HCT116 (cell line): ENCODE results near the gene BRSK1. TPM values are rescaled to one million over a fixed set of nuclear protein-coding genes. Genes with fewer than 3 reads are reported as not detected.

Experiments used
- ATAC-seq: fragments of 200-7000 bp; cut with Tn5 transposase; 2 replicates; pipeline ENCODE4 v1.9.1; 2020; ENCODE audit warnings: mild to moderate bottlenecking, moderate library complexity
- BruUV-seq: library from RNA; stranded (reverse); fragments of 400-500 nt; replicated peaks from 2 replicates; lab custom pipeline; 2021; lab: Mats Ljungman, UMichigan
- CTCF ChIA-PET: fragments of 300-600 bp; sonication (Branson Sonifier 250); formaldehyde crosslinking; loops from one replicate; lab custom pipeline; 2021; ENCODE audit warnings: antibody characterized with exemption; lab: Charles Lee
- POLR2A ChIA-PET: fragments of 300-600, 350-600 bp; sonication (Branson Sonifier 250); formaldehyde crosslinking; loops from one replicate; lab custom pipeline; 2021; ENCODE audit warnings: antibody characterized with exemption; lab: Charles Lee
- RAD21 ChIA-PET, 2 experiments: fragments of 300-600 bp; sonication (Branson Sonifier 250); formaldehyde crosslinking; loops; one replicate each; lab custom pipeline; 2023; ENCODE audit warnings: low total read pairs in 2 of 2; ENCODE audit not compliant: uncharacterized antibody in 2 of 2, unreplicated experiment in 2 of 2, low non-redundant PET in 1 of 2; lab: Charles Lee
- DNase-seq: peaks from one replicate; pipeline ENCODE4 v3.0.0-alpha.2; 2010; ENCODE audit warnings: low read depth, low spot score
- H2AFZ ChIP-seq: fragments of 200-600 bp; shearing (Covaris generic), sonication (generic); 2 replicates; pipeline ENCODE4 v1.6.1; 2017; ENCODE audit warnings: low read depth, mixed run types, mixed read lengths, antibody characterized with exemption, low read length; ENCODE audit not compliant: poor library complexity, severe bottlenecking
- H3K27ac ChIP-seq: 2 replicates; pipeline ENCODE4 v1.5.1; 2012; ENCODE audit warnings: low read depth, low read length
- H3K27me3 ChIP-seq: fragments of 200-600 bp; sonication (generic); 2 replicates; pipeline ENCODE4 v1.6.1; 2016; ENCODE audit warnings: mixed run types, low read length, mixed read lengths; ENCODE audit not compliant: insufficient read depth
- H3K36me3 ChIP-seq, 2 experiments: fragments of 200-500 bp in 1 of 2; fragments of 200-600 bp in 1 of 2; sonication (Bioruptor generic) in 1 of 2; sonication (generic) in 1 of 2; 2 replicates each; pipeline versions ENCODE4 v1.5.1 to v1.6.1; 2014 to 2016; ENCODE audit warnings: low read length in 2 of 2, inconsistent platforms in 1 of 2, mixed read lengths in 1 of 2, mixed run types in 1 of 2; ENCODE audit not compliant: insufficient read depth in 2 of 2, control insufficient read depth in 1 of 2
- H3K4me1 ChIP-seq, 2 experiments: fragments of 200-600 bp in 1 of 2; sonication (generic) in 1 of 2; 2 replicates each; pipeline versions ENCODE4 v1.5.1 to v1.6.1; 2012 to 2017; ENCODE audit warnings: low read length in 2 of 2, inconsistent platforms in 1 of 2, mild to moderate bottlenecking in 1 of 2, mixed read lengths in 1 of 2, mixed run types in 1 of 2, moderate library complexity in 1 of 2; ENCODE audit not compliant: insufficient read depth in 2 of 2, control insufficient read depth in 1 of 2
- H3K4me2 ChIP-seq: fragments of 200-600 bp; sonication (generic); 2 replicates; pipeline ENCODE4 v1.6.1; 2017; ENCODE audit warnings: mixed run types, low read length, mixed read lengths
- H3K4me3 ChIP-seq, 2 experiments: fragments of 200-600 bp in 1 of 2; sonication (generic) in 1 of 2; replicated peaks in 1 of 2; 2 replicates each; pipeline ENCODE4 v1.5.1; 2011 to 2016; ENCODE audit warnings: low read length in 2 of 2, control low read depth in 1 of 2, low read depth in 1 of 2, mild to moderate bottlenecking in 1 of 2, mixed read lengths in 1 of 2, mixed run types in 1 of 2
- H3K79me2 ChIP-seq: fragments of 200-600 bp; sonication (generic); 2 replicates; pipeline ENCODE4 v1.6.1; 2017; ENCODE audit warnings: mild to moderate bottlenecking, mixed run types, low read length, moderate library complexity, mixed read lengths; ENCODE audit not compliant: insufficient read depth
- H3K9ac ChIP-seq: fragments of 200-600 bp; sonication (generic); 2 replicates; pipeline ENCODE4 v1.6.1; 2016; ENCODE audit warnings: low read length, mixed read lengths
- H3K9me2 ChIP-seq: fragments of 200-600 bp; sonication (generic), shearing (Covaris generic); 2 replicates; pipeline ENCODE4 v1.6.1; 2017; ENCODE audit warnings: mixed run types, mild to moderate bottlenecking, moderate library complexity; ENCODE audit not compliant: insufficient read depth
- H3K9me3 ChIP-seq, 2 experiments: fragments of 200-500 bp in 1 of 2; fragments of 200-600 bp in 1 of 2; sonication (Bioruptor generic) in 1 of 2; sonication (generic) in 1 of 2; 2 replicates each; pipeline ENCODE4 v1.6.1; 2014 to 2017; ENCODE audit warnings: low read length in 2 of 2, mixed read lengths in 2 of 2, inconsistent platforms in 1 of 2, low read depth in 1 of 2, mild to moderate bottlenecking in 1 of 2, mixed run types in 1 of 2, moderate library complexity in 1 of 2; ENCODE audit not compliant: control insufficient read depth in 1 of 2, insufficient read depth in 1 of 2
- H4K20me1 ChIP-seq: fragments of 200-600 bp; sonication (generic), shearing (Covaris generic); 2 replicates; pipeline ENCODE4 v1.6.1; 2017; ENCODE audit warnings: mixed run types, mild to moderate bottlenecking, moderate library complexity; ENCODE audit not compliant: insufficient read depth
- FOSL1 ChIP-seq: IDR thresholded peaks from 2 replicates; pipeline ENCODE4 v1.6.1; 2012; ENCODE audit warnings: low read depth
- JUND ChIP-seq: IDR thresholded peaks from 2 replicates; pipeline ENCODE4 v1.6.1; 2012
- SIN3A ChIP-seq: IDR thresholded peaks from 2 replicates; pipeline ENCODE4 v1.6.1; 2012; ENCODE audit warnings: low read depth
- SP1 ChIP-seq: IDR thresholded peaks from 2 replicates; pipeline ENCODE4 v1.6.1; 2012; ENCODE audit warnings: low read depth
- ZFX ChIP-seq: fragments of 450-650 bp; IDR thresholded peaks from 2 replicates; pipeline ENCODE4 v1.6.1; 2017
- ZNF274 ChIP-seq: fragments of 200-500 bp; sonication (Bioruptor generic); IDR thresholded peaks from 2 replicates; pipeline ENCODE4 v1.6.1; 2014; ENCODE audit warnings: mild to moderate bottlenecking, low read depth, low read length, inconsistent platforms
- intact Hi-C: fragments of 100-400 bp; cut with micrococcal nuclease; formaldehyde crosslinking; loops from 2 replicates; pipeline ENCODE4 v1.10.0; 2022
- total RNA-seq: library from RNA; stranded (reverse); gene quantifications from one replicate; pipeline ENCODE4 v1.2.1, GENCODE V29; 2021; ENCODE audit not compliant: unreplicated experiment
- TF ChIP-seq, protein P1 (sequence below), 3 experiments: fragments of 200-600 bp in 1 of 3; sonication (generic) in 1 of 3; IDR thresholded peaks in 2 of 3; conservative IDR thresholded peaks in 1 of 3; 2 replicates each; pipeline ENCODE4 v1.5.1; 2012 to 2017; ENCODE audit warnings: low read depth in 2 of 3, low read length in 2 of 3, antibody characterized with exemption in 1 of 3, borderline replicate concordance in 1 of 3, control low read depth in 1 of 3, mild to moderate bottlenecking in 1 of 3, mixed read lengths in 1 of 3, mixed run types in 1 of 3, moderate library complexity in 1 of 3; ENCODE audit not compliant: insufficient read depth in 1 of 3
- TF ChIP-seq, protein P2 (sequence below): IDR thresholded peaks from 2 replicates; pipeline ENCODE4 v1.6.1; 2012
- TF ChIP-seq, protein P3 (sequence below): IDR thresholded peaks from 2 replicates; pipeline ENCODE4 v1.6.1; 2012
- TF ChIP-seq, protein P4 (sequence below): IDR thresholded peaks from 2 replicates; pipeline ENCODE4 v1.6.1; 2011; ENCODE audit warnings: mild to moderate bottlenecking, low read length, moderate library complexity; ENCODE audit not compliant: insufficient replicate concordance; ENCODE audit errors: extremely low read depth

Gene BRSK1
- total RNA-seq, 1 experiment from 2014 or later, result 33.3 TPM

DNA sequence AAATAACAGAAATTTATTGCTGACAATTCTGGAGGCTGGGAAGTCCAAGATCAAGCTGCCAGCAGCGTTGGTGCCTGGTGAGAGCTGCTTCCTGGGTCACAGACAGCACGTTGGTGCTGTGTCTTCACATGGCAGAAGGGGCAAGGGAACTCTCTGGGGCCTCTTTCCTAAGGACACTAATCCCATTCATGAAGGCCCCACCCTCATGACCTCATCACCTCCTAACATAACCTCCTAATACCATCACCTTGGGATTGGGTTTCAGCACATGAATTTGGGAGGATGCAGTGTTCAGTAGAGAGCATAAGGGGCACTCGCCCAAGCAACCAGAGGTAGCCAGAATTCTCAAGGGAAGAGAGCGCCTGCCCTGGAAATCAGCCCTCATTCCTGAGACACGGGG, 25.7 kb downstream of the BRSK1 start:
- ChIA-PET CTCF (no interaction called here), RAD21 (no interaction called here), POLR2A (no interaction called here)
- Histone ChIP-seq H3K4me1 (no peaks in the 10 kb centered on the region), H4K20me1 (no peaks in the 10 kb centered on the region), H2AFZ (no peak overlapping the region), H3K9me2 (no peaks in the 10 kb centered on the region), H3K36me3 (peaks cover 5 to 8% of the 10 kb centered on the region in 2 experiments; a peak in 3 of 4 replicates), H3K4me2 (no peak overlapping the region), H3K27ac (no peak overlapping the region), H3K4me3 (no peak overlapping the region), H3K9me3 (no peaks in the 10 kb centered on the region), H3K79me2 (no peaks in the 10 kb centered on the region), H3K9ac (no peak overlapping the region), H3K27me3 (no peaks in the 10 kb centered on the region)
- ATAC-seq (no peak), DNase-seq (no peak)
- no TSS peak for BruUV-seq
- TF ChIP-seq JUND (no peak), SP1 (no peak), ZFX (no peak), FOSL1 (no peak), ZNF274 (no peak), SIN3A (no peak)
- TF ChIP-seq, protein P1, sequence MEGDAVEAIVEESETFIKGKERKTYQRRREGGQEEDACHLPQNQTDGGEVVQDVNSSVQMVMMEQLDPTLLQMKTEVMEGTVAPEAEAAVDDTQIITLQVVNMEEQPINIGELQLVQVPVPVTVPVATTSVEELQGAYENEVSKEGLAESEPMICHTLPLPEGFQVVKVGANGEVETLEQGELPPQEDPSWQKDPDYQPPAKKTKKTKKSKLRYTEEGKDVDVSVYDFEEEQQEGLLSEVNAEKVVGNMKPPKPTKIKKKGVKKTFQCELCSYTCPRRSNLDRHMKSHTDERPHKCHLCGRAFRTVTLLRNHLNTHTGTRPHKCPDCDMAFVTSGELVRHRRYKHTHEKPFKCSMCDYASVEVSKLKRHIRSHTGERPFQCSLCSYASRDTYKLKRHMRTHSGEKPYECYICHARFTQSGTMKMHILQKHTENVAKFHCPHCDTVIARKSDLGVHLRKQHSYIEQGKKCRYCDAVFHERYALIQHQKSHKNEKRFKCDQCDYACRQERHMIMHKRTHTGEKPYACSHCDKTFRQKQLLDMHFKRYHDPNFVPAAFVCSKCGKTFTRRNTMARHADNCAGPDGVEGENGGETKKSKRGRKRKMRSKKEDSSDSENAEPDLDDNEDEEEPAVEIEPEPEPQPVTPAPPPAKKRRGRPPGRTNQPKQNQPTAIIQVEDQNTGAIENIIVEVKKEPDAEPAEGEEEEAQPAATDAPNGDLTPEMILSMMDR (IDR thresholded peaks at IDR 0.05 in 2 of 3, conservative IDR thresholded peaks at IDR 0.05 in 1 of 3; ENCODE audit: borderline replicate concordance in 1 of 3, insufficient read depth in 1 of 3, low read depth in 2 of 3, low read length in 2 of 3), result no peak
- TF ChIP-seq, protein P2, sequence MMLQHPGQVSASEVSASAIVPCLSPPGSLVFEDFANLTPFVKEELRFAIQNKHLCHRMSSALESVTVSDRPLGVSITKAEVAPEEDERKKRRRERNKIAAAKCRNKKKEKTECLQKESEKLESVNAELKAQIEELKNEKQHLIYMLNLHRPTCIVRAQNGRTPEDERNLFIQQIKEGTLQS, result no peak
- TF ChIP-seq, protein P3, sequence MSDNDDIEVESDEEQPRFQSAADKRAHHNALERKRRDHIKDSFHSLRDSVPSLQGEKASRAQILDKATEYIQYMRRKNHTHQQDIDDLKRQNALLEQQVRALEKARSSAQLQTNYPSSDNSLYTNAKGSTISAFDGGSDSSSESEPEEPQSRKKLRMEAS, result no peak
- TF ChIP-seq, protein P4, sequence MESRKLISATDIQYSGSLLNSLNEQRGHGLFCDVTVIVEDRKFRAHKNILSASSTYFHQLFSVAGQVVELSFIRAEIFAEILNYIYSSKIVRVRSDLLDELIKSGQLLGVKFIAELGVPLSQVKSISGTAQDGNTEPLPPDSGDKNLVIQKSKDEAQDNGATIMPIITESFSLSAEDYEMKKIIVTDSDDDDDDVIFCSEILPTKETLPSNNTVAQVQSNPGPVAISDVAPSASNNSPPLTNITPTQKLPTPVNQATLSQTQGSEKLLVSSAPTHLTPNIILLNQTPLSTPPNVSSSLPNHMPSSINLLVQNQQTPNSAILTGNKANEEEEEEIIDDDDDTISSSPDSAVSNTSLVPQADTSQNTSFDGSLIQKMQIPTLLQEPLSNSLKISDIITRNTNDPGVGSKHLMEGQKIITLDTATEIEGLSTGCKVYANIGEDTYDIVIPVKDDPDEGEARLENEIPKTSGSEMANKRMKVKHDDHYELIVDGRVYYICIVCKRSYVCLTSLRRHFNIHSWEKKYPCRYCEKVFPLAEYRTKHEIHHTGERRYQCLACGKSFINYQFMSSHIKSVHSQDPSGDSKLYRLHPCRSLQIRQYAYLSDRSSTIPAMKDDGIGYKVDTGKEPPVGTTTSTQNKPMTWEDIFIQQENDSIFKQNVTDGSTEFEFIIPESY, result no peak
- intact Hi-C loops, result no loop called here
